AG09309 (cell line): Measurements from ENCODE around the gene IMMP2L.

Experiments used
- DNase-seq: peaks from one replicate; pipeline ENCODE4 v3.0.0-alpha.2; 2010; ENCODE audit warnings: low read depth
- H3K4me3 ChIP-seq: 2 replicates; pipeline ENCODE4 v1.5.1; 2011; ENCODE audit warnings: mild to moderate bottlenecking, low read depth, low read length, moderate library complexity; ENCODE audit not compliant: control insufficient read depth
- TF ChIP-seq, protein P1 (sequence below): IDR thresholded peaks from 2 replicates; pipeline ENCODE4 v1.5.1; 2011; ENCODE audit warnings: mild to moderate bottlenecking, low read depth, low read length, inconsistent platforms; ENCODE audit not compliant: insufficient read depth, control insufficient read depth; ENCODE audit errors: missing control alignments

IMMP2L gene

DNA sequence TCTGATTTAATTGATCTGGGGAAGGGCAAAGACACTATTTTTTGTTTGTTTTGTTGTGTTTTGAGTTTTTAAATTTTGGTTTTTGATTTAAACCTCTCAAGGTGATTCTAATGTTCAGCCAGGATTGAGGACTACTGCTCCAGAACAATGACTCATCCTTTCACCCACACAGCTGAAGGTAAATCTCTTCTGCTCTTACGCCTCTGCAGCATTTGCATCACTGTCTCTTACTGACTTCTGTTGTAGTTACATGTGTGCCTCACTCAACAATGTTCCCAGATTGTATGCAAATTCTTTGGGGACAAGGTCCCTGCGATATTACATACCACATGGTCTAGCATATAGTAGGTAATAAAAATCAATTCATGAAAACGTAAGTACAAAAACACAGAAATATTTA is 938.9 kb downstream of the IMMP2L start:
- no peak for DNase-seq
- TF ChIP-seq, protein P1, sequence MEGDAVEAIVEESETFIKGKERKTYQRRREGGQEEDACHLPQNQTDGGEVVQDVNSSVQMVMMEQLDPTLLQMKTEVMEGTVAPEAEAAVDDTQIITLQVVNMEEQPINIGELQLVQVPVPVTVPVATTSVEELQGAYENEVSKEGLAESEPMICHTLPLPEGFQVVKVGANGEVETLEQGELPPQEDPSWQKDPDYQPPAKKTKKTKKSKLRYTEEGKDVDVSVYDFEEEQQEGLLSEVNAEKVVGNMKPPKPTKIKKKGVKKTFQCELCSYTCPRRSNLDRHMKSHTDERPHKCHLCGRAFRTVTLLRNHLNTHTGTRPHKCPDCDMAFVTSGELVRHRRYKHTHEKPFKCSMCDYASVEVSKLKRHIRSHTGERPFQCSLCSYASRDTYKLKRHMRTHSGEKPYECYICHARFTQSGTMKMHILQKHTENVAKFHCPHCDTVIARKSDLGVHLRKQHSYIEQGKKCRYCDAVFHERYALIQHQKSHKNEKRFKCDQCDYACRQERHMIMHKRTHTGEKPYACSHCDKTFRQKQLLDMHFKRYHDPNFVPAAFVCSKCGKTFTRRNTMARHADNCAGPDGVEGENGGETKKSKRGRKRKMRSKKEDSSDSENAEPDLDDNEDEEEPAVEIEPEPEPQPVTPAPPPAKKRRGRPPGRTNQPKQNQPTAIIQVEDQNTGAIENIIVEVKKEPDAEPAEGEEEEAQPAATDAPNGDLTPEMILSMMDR, result no peak
- H3K4me3 ChIP-seq, result no peak overlapping the region

DNA sequence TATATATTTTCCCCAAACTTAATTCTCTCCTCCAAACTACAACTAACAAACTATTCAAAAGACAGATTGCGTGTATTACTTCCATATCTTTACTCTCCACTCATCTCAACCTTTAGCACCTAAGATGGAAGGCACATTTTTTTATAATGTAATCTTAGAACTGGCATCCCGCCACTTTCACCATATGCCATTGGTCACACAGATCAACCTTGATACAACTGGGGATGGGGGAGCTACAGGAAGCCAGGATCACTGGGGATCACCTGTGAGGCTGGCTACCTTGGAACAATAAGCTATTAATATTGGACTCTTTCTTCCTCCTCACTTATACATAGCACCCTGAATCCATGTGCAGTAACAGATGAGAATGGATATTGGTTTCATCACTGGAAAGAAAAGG is 941.0 kb downstream of the IMMP2L start:
- H3K4me3 ChIP-seq, result no peak overlapping the region
- DNase-seq, result no peak
- TF ChIP-seq, protein P1, result no peak

DNA sequence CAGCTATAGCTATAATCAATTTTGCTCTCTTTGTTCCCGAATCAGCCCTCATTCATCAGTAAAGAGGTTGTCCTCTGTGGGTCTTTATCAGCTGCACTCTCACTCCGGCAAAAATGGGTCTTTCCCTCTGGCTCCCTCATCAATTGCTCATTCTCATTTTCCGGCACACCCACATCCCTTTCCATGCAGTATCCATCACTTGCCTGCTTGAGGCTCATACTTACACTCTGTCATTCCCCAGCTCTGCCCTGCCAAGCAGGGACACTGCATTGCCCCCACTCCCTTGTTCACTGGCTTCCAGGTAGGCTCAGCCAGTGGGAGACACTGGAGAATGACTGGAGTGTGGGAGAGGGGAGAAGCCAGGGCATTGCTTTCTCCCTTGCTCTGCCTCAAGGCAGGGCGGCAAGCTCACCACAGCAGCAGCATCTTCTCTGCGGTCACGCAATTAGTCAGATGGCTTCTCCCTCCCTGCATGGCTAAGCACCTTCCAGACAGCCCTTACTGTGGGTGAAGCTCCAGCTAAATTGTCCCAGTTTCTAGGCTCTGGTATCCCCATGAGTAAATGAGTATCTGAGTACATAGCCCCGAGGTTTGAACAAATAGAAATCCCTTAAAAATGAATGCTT is 942.1 kb downstream of the IMMP2L start:
- DNase-seq, result no peak
- TF ChIP-seq, protein P1, result no peak
- no peak overlapping the region for H3K4me3 ChIP-seq
